GM20431 (cell line): ENCODE results near the gene PATZ1.

Experiments used
- in situ Hi-C: fragments of 300-500 bp; cut with MseI, MboI; formaldehyde crosslinking; loops from one replicate; pipeline ENCODE4 v1.15.0; 2020; ENCODE audit warnings: low sequenced_read_pairs; ENCODE audit not compliant: unreplicated experiment

The PATZ1 gene

DNA sequence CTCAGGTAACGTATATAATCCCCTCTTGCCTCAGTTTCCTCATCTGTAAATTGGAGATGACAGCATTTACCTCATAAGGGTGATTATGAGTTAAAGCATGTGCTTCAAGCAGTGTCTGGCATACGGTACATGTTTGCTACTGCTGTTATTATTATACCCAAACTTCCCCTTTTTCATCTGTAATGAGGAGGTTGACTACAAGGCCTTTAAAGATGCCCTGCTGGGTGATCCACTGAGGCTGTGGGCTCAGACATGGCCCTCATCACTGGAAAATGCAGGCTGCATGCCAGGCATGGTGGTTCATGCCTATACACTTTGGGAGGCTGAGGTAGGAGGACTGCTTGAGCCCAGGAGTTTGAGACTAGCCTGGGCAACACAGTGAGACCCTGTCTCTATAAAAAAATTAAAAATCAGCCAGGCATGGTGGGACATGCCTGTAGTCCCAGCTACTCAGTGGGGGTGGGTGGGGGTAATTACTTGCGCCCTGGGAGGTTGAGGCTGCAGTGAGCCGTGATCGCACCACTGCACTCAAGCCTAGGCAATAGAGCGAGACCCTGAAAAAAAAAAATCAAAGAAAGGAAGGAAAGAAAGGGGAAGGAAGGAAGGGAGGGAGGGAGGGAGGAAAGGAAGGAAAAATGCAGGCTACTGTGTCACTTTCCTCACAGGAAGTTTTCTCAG is 58.2 kb downstream of the PATZ1 start:
- in situ Hi-C loops = no loop called here

DNA sequence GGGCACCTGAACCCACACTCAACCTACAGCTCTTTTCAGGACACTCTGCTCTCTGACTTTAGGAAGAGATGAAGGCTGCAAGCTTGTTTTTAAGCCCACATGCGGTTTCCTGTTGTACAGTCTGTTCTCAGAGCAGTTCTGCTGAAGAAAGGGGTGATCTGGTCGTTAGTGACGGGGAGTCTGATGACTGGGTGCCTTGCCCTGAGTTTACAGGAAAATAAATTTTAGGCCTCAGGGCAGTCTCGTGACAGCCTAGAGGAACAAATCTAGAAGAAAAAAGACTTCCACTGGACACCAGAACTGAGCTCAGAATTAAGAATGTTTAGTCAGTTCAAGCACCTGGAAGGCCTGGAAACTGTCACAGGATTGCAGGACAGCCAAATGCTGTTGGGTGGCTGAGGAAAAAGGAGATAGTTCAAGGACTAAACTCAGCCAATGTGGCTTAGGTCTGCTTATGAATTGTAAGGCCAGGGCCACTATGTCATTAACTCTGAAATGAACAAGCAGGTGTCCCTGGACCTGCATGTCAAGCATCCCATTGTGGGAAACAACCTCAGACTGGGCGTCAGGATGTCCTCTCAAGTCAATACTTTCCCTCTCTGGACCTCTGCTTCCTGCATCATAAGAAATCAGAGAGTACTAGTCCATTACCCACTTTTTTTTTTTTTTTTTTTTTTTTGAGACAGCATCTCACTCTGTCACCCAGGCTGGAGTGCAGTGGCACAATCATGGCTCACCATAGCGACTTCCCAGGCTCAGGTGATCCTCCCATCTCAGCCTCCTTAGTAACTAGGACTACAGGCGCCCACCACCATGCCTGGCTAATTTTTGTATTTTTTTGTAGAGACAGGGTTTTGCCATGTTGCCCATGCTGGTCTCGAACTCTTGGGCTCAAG is 59.5 kb downstream of the PATZ1 start:
- in situ Hi-C loops = no loop called here

DNA sequence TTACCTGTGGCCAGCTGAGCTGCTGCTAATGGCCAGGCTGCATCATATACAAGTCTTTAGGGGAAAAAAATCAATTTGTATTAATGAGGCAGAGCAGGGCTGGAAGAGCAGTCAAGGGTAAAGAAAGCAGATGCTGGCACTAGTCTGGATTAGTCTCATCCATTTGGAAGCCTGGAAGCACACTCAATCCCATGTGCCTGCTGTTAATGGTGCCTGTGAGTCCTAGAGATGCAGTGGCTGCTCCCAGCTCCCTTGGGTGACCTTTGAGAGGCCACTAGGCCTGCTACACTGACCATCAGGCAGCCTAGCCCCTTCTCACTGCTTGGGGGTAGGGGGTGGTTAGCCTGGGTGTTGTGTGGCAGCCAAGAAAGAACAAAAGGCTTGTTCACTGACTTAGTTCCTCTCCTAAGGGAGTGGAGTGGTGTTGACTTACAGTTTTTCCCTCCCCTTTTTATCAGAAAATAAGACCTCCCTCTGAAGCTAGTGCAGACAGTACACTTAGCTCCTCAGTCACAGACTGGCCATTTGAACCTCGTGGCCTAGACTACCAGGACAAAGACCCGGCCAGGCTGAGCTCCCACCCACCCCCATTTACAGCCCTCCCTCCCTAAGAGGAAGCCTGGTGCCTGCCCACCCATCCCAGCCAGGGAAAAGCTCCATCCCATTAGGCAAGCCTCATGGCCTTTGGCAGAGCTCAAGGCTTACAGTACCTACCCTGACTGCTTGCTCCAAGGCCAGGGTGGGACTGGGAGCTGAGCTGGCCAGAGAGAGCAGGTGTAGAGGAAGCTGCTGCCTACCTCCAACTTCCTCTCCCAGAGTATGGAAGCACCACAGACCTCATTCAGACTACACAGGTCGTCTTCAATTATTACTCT is 61.6 kb downstream of the PATZ1 start:
- in situ Hi-C loops = no loop called here

DNA sequence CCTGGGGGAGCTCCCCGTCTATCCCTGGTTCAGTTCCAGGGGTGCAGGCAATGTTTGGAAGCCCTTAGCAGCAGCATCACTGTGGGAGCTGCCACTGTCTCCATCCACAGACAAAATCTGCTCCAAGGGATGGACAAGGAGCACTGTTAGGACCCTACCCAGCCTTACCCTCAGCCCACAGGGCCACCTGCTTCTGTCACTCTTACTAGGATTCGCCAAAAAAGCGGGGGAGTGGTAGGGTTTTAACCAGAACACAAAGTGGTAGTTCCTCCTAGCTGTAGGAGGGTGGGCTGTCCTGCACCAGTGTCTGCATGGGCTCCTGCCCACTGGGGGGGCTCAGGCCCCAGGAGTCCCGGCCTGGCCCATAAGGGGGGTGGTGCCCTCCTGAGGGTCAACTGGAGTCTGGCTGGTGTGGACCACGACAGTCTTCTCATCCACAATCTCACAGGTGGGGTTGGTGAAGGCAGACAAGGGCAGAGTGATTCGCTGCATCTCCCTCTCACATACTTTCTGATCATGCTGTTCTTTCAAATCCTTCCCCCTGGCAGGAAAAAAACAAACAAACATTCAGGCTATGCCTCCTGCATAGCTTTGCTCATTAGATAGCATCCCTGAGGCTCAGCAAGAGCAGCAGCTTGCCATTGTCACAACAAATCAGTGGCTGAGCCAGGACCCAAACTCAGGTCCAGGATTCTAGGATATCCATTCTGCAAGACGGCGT is 63.2 kb downstream of the PATZ1 start:
- in situ Hi-C loops = no loop called here

DNA sequence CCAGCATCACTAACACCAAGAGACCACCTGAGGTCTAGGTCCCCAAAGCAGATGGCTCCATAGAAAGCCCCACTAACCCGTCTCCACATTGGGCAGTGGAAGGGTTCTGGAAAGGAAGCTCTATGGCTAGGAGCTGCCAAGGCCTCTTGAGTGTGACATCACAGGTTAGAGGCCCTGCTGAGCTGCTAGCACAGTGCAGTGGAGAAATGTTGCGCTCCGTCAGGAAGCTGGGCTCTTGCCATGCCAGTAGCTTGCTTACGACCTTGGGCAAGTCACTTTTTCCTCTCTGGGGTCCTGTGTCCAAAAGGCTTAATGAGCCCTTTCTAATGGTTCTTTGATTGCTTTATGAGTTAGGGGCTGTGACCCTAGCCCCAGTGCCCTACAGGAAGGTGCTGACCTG is 64.4 kb downstream of the PATZ1 start:
- in situ Hi-C loops = no loop called here

DNA sequence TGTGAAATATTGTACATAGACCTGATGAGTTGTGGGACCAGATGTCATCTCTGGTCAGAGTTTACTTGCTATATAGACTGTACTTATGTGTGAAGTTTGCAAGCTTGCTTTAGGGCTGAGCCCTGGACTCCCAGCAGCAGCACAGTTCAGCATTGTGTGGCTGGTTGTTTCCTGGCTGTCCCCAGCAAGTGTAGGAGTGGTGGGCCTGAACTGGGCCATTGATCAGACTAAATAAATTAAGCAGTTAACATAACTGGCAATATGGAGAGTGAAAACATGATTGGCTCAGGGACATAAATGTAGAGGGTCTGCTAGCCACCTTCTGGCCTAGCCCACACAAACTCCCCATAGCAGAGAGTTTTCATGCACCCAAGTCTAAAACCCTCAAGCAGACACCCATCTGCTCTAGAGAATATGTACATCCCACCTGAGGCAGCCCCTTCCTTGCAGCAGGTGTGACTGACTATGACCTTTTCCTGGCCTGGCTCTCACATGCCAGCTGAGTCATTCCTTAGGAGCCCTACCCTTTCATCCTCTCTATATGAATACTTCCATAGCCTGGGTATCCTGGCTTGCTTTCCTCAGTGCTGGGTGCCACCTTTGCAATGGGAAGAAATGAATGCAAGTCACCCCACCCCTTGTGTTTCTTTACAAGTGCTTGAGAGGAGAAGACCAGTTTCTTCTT is 66.2 kb downstream of the PATZ1 start:
- in situ Hi-C loops = no loop called here

DNA sequence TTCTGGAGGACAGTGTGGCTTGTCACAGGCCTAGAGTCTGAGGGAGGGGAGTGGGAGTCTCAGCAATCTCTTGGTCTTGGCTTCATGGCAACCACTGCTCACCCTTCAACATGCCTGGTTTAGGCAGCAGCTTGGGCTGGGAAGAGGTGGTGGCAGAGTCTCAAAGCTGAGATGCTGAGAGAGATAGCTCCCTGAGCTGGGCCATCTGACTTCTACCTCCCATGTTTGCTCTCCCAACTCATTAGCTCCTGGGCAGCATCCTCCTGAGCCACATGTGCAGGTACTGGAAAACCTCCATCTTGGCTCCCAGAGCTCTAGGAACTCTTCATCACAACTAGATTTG is 66.8 kb downstream of the PATZ1 start:
- in situ Hi-C loops = no loop called here

DNA sequence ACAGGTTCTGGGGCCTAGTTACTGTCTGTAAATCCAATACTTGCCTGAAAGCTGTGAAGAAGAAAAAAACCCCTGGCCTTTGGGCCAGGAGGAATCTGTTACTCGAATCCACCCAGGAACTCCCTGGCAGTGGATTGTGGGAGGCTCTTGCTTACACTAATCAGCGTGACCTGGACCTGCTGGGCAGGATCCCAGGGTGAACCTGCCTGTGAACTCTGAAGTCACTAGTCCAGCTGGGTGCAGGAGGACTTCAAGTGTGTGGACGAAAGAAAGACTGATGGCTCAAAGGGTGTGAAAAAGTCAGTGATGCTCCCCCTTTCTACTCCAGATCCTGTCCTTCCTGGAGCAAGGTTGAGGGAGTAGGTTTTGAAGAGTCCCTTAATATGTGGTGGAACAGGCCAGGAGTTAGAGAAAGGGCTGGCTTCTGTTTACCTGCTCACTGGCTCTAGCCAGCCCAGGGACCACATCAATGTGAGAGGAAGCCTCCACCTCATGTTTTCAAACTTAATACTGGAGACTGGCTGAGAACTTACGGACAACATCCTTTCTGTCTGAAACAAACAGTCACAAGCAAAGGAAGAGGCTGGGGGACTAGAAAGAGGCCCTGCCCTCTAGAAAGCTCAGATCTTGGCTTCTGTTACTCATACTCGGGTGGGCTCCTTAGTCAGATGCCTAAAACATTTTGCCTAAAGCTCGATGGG is 67.4 kb downstream of the PATZ1 start:
- in situ Hi-C loops = no loop called here

DNA sequence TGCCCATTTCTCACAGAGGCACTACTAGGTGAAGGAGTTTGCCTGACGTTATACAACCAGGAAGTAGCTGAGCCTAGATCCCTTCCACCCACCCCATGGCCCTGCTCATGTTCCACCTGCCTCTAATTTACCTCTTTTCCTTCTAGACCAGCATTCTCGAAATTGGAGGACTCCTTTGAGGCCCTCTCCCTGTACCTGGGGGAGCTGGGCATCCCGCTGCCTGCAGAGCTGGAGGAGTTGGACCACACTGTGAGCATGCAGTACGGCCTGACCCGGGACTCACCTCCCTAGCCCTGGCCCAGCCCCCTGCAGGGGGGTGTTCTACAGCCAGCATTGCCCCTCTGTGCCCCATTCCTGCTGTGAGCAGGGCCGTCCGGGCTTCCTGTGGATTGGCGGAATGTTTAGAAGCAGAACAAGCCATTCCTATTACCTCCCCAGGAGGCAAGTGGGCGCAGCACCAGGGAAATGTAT is 68.0 kb downstream of the PATZ1 start:
- in situ Hi-C loops = no loop called here

DNA sequence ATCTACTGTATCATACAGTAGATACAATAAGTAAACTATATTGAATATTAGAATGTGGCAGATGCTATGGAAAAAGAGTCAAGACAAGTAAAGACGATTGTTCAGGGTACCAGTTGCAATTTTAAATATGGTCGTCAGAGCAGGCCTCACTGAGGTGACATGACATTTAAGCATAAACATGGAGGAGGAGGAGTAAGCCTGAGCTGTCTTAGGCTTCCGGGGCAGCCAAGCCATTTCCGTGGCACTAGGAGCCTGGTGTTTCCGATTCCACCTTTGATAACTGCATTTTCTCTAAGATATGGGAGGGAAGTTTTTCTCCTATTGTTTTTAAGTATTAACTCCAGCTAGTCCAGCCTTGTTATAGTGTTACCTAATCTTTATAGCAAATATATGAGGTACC is 68.4 kb downstream of the PATZ1 start:
- in situ Hi-C loops = no loop called here

DNA sequence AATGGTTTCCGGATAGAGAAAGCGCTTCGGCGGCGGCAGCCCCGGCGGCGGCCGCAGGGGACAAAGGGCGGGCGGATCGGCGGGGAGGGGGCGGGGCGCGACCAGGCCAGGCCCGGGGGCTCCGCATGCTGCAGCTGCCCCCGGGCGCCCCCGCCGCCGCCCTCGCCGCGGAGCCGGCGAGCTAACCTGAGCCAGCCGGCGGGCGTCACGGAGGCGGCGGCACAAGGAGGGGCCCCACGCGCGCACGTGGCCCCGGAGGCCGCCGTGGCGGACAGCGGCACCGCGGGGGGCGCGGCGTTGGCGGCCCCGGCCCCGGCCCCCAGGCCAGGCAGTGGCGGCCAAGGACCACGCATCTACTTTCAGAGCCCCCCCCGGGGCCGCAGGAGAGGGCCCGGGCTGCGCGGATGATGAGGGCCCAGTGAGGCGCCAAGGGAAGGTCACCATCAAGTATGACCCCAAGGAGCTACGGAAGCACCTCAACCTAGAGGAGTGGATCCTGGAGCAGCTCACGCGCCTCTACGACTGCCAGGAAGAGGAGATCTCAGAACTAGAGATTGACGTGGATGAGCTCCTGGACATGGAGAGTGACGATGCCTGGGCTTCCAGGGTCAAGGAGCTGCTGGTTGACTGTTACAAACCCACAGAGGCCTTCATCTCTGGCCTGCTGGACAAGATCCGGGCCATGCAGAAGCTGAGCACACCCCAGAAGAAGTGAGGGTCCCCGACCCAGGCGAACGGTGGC is 69.5 kb downstream of the PATZ1 start:
- in situ Hi-C loops = no loop called here
